WTC11 (cell line): ENCODE results near the gene GNAL.

Experiments
- E2F4 ChIP-seq: sonication (generic); formaldehyde crosslinking; IDR thresholded peaks from 2 replicates; pipeline ENCODE4 v1.8.1; 2022; ENCODE audit warnings: low read depth, mild to moderate bottlenecking, moderate library complexity, missing genetic modification reagents, borderline replicate concordance
- FOXP1 ChIP-seq: sonication (generic); formaldehyde crosslinking; IDR thresholded peaks from 2 replicates; pipeline ENCODE4 v1.8.0; 2022; ENCODE audit warnings: missing genetic modification reagents, mild to moderate bottlenecking, moderate library complexity, borderline replicate concordance
- GRHL2 ChIP-seq: fragments of 250-450 bp; sonication (Bioruptor Pico); IDR thresholded peaks from 2 replicates; pipeline ENCODE4 v1.8.0; 2022; ENCODE audit warnings: mild to moderate bottlenecking, moderate library complexity; ENCODE audit not compliant: insufficient replicate concordance, severe bottlenecking
- NR1H2 ChIP-seq: sonication (generic); formaldehyde crosslinking; IDR thresholded peaks from 2 replicates; pipeline ENCODE4 v1.9.0; 2021; ENCODE audit warnings: mild to moderate bottlenecking, moderate library complexity, missing genetic modification reagents
- OVOL2 ChIP-seq: fragments of 250-450 bp; sonication (Bioruptor Pico); IDR thresholded peaks from 2 replicates; pipeline ENCODE4 v1.9.0; 2021; ENCODE audit warnings: mild to moderate bottlenecking, borderline replicate concordance
- SMAD3 ChIP-seq: sonication (generic); formaldehyde crosslinking; IDR thresholded peaks from 2 replicates; pipeline ENCODE4 v1.8.0; 2022; ENCODE audit warnings: missing genetic modification reagents, mild to moderate bottlenecking, borderline replicate concordance
- TF ChIP-seq, protein P1 (sequence below): fragments of 200-600 bp; IDR thresholded peaks from 2 replicates; pipeline ENCODE4 v1.8.0; 2022; ENCODE audit warnings: antibody characterized with exemption
- TF ChIP-seq, protein P2 (sequence below): sonication (generic); formaldehyde crosslinking; IDR thresholded peaks from 2 replicates; pipeline ENCODE4 v1.8.1; 2023; ENCODE audit warnings: mild to moderate bottlenecking, missing genetic modification reagents, moderate library complexity
- TF ChIP-seq, protein P3 (sequence below): sonication (generic); formaldehyde crosslinking; IDR thresholded peaks from 2 replicates; pipeline ENCODE4 v1.8.1; 2023; ENCODE audit warnings: mild to moderate bottlenecking, missing genetic modification reagents

DNA sequence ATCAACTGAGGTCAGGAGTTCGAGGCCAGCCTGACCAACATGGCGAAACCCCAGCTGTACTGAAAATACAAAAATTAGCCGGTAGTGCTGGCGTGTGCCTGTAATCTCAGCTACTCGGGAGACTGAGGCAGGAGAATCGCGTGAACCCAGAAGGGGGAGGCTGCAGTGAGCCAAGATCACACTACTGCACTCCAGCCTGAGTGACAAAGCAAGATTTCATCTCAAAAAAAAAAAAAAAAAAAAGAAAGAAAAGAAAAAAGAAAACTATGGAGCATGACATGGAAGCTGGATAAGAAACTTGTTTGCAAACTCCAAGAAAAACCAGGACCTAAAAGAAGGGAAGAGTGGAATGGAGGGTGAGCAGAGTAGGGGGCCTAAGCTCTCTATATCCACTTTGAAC, 160.2 kb downstream of the GNAL start:
- TF ChIP-seq NR1H2 (CRISPR knock-in tag) (no peak), OVOL2 (CRISPR knock-in tag) (no peak), SMAD3 (CRISPR knock-in tag) (no peak), E2F4 (CRISPR knock-in tag) (no peak), GRHL2 (CRISPR knock-in tag) (no peak), FOXP1 (CRISPR knock-in tag) (no peak)
- TF ChIP-seq, protein P1, sequence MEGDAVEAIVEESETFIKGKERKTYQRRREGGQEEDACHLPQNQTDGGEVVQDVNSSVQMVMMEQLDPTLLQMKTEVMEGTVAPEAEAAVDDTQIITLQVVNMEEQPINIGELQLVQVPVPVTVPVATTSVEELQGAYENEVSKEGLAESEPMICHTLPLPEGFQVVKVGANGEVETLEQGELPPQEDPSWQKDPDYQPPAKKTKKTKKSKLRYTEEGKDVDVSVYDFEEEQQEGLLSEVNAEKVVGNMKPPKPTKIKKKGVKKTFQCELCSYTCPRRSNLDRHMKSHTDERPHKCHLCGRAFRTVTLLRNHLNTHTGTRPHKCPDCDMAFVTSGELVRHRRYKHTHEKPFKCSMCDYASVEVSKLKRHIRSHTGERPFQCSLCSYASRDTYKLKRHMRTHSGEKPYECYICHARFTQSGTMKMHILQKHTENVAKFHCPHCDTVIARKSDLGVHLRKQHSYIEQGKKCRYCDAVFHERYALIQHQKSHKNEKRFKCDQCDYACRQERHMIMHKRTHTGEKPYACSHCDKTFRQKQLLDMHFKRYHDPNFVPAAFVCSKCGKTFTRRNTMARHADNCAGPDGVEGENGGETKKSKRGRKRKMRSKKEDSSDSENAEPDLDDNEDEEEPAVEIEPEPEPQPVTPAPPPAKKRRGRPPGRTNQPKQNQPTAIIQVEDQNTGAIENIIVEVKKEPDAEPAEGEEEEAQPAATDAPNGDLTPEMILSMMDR = no peak
- TF ChIP-seq, protein P2, sequence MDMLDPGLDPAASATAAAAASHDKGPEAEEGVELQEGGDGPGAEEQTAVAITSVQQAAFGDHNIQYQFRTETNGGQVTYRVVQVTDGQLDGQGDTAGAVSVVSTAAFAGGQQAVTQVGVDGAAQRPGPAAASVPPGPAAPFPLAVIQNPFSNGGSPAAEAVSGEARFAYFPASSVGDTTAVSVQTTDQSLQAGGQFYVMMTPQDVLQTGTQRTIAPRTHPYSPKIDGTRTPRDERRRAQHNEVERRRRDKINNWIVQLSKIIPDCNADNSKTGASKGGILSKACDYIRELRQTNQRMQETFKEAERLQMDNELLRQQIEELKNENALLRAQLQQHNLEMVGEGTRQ (CRISPR knock-in tag) = no peak
- TF ChIP-seq, protein P3, sequence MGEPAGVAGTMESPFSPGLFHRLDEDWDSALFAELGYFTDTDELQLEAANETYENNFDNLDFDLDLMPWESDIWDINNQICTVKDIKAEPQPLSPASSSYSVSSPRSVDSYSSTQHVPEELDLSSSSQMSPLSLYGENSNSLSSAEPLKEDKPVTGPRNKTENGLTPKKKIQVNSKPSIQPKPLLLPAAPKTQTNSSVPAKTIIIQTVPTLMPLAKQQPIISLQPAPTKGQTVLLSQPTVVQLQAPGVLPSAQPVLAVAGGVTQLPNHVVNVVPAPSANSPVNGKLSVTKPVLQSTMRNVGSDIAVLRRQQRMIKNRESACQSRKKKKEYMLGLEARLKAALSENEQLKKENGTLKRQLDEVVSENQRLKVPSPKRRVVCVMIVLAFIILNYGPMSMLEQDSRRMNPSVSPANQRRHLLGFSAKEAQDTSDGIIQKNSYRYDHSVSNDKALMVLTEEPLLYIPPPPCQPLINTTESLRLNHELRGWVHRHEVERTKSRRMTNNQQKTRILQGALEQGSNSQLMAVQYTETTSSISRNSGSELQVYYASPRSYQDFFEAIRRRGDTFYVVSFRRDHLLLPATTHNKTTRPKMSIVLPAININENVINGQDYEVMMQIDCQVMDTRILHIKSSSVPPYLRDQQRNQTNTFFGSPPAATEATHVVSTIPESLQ (CRISPR knock-in tag) = no peak
